CD4-positive, alpha-beta T cell treated with Interleukin-15 for 4 hours (primary cell): Measurements from ENCODE around the gene PDCD1.
"Not testable (repeated sequence)": the region's sequence is repeated elsewhere in the genome, so short reads cannot be mapped to it uniquely, and the experiment has no call there.

ENCODE experiments used
- DNase-seq: peaks from one replicate; pipeline ENCODE4 v3.0.0-alpha.2; 2020; ENCODE audit warnings: low spot score

The PDCD1 gene

GRCh38 chr2:241877989-241878970 is 19.6 kb upstream of the PDCD1 start:
- DNase-seq, result peak; percentile 81

GRCh38 chr2:241877197-241877685 is 18.5 kb upstream of the PDCD1 start:
- DNase-seq, result no peak

GRCh38 chr2:241876528-241877196 is 18.0 kb upstream of the PDCD1 start:
- DNase-seq, result no peak

GRCh38 chr2:241875754-241876527 is 17.2 kb upstream of the PDCD1 start:
- DNase-seq, result not testable (repeated sequence)

GRCh38 chr2:241874277-241874925 is 15.7 kb upstream of the PDCD1 start:
- DNase-seq, result no peak

GRCh38 chr2:241873803-241874110 is 15.1 kb upstream of the PDCD1 start:
- DNase-seq, result no peak

- DNase-seq, result no peak
These were observed 14.5 kb upstream of the PDCD1 start for GRCh38 chr2:241873081-241873802.

- no peak for DNase-seq
These were observed 13.6 kb upstream of the PDCD1 start for GRCh38 chr2:241872313-241872642.

- no peak for DNase-seq
These were observed 13.0 kb upstream of the PDCD1 start for GRCh38 chr2:241871538-241872312.

- peak; percentile 35 for DNase-seq
These were observed 12.2 kb upstream of the PDCD1 start for GRCh38 chr2:241870611-241871537.

GRCh38 chr2:241870081-241870541 is 11.4 kb upstream of the PDCD1 start:
- no peak for DNase-seq

GRCh38 chr2:241869087-241869961 is 10.6 kb upstream of the PDCD1 start, which contains the start of gene RTP5:
RTP5 (plus strand) TSS chr2:241869729; CDS start chr2:241869757, 28 bp downstream.
- no peak for DNase-seq

GRCh38 chr2:241868661-241869081 is 10.0 kb upstream of the PDCD1 start:
- no peak for DNase-seq

- peak; percentile 51 for DNase-seq
These were observed 9.2 kb upstream of the PDCD1 start for GRCh38 chr2:241867776-241868420.

GRCh38 chr2:241866790-241867645 is 8.3 kb upstream of the PDCD1 start:
- DNase-seq, result no peak

GRCh38 chr2:241865957-241866789 is 7.5 kb upstream of the PDCD1 start:
- DNase-seq, result no peak
